GM06990 (cell line): ENCODE measurements around the gene LIPA.
A peak's percentile ranks its signal among the peaks of the same experiment; 100 is the strongest.

Experiments used
- DNase-seq: peaks from one replicate; pipeline ENCODE4 v3.0.0-alpha.2; 2011; ENCODE audit not compliant: insufficient read length; ENCODE audit errors: extremely low read depth
- H3K27me3 ChIP-seq: replicated peaks from 2 replicates; pipeline ENCODE4 v1.6.0; 2011; ENCODE audit warnings: low read length; ENCODE audit not compliant: control insufficient read depth, insufficient read depth
- H3K36me3 ChIP-seq: 2 replicates; pipeline ENCODE4 v1.5.1; 2011; ENCODE audit warnings: low read length; ENCODE audit not compliant: control insufficient read depth, insufficient read depth
- H3K4me3 ChIP-seq: replicated peaks from 2 replicates; pipeline ENCODE4 v1.5.1; 2011; ENCODE audit warnings: low read depth, mild to moderate bottlenecking, control low read depth, low read length
- TF ChIP-seq, protein P1 (sequence below): IDR thresholded peaks from 2 replicates; pipeline ENCODE4 v1.5.1; 2011; ENCODE audit warnings: low read length, control low read depth, mild to moderate bottlenecking, inconsistent platforms; ENCODE audit not compliant: insufficient read depth, poor library complexity, severe bottlenecking

Gene LIPA

DNA sequence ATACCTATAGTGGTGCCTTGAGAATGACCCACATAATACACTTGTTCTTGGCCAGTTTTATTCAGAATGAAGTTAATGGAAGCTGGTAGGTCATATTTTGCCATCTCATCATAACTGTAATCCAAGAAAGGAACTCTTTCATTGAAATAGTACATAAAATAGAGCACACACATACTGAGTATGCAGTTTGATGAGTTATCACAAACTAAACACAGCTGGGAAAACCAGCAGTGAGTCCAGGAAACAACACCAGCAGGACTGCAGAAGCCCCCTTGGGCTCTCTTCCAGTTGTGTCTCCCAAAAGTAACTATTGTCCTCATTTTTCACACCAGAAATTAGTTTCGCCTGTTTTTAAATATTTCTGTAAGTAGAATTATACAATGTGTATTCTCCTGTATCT lies 24.7 kb downstream of the LIPA start:
- DNase-seq = no peak
- TF ChIP-seq, protein P1, sequence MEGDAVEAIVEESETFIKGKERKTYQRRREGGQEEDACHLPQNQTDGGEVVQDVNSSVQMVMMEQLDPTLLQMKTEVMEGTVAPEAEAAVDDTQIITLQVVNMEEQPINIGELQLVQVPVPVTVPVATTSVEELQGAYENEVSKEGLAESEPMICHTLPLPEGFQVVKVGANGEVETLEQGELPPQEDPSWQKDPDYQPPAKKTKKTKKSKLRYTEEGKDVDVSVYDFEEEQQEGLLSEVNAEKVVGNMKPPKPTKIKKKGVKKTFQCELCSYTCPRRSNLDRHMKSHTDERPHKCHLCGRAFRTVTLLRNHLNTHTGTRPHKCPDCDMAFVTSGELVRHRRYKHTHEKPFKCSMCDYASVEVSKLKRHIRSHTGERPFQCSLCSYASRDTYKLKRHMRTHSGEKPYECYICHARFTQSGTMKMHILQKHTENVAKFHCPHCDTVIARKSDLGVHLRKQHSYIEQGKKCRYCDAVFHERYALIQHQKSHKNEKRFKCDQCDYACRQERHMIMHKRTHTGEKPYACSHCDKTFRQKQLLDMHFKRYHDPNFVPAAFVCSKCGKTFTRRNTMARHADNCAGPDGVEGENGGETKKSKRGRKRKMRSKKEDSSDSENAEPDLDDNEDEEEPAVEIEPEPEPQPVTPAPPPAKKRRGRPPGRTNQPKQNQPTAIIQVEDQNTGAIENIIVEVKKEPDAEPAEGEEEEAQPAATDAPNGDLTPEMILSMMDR = no peak
- Histone ChIP-seq H3K27me3 (no peaks in the 10 kb centered on the region), H3K36me3 (peaks cover 6% of the 10 kb centered on the region), H3K4me3 (no peak overlapping the region)

DNA sequence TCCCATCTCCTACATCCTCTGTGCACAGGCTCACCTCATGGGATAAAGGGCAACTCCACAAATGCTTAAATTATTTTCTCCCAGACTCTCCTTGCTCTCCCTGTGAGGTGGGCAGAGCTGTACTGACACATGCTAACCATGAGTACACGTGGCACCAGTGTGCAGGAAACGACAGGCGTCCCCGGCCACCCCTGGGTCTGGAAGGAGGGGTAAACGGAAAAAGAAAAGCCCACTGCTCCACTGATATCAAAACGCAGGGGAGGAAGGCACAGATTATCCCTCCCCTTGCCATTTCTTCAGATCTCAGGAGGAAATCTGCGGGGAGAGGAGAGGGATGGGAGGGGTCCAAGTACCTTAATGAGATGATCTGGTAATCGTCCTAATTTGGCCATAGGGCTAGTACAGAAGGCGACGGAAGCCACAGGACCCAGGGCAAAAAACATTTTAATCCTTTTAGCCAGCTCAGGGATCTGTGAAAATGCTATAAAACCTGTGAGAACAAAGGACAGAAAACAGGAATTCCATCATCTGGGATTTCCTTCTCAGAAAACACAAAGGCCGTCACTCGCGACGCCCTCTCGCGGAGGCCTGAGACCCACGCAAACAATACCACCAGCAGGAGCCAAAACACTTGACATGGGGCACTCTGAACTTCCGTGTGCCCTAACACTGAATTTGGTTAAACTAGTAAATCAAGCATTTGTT lies 26.7 kb downstream of the LIPA start:
- H3K27me3 ChIP-seq = no peaks in the 10 kb centered on the region
- TF ChIP-seq, protein P1 = no peak
- H3K4me3 ChIP-seq = no peak overlapping the region
- no peak for DNase-seq
- peaks cover 8% of the 10 kb centered on the region for H3K36me3 ChIP-seq

DNA sequence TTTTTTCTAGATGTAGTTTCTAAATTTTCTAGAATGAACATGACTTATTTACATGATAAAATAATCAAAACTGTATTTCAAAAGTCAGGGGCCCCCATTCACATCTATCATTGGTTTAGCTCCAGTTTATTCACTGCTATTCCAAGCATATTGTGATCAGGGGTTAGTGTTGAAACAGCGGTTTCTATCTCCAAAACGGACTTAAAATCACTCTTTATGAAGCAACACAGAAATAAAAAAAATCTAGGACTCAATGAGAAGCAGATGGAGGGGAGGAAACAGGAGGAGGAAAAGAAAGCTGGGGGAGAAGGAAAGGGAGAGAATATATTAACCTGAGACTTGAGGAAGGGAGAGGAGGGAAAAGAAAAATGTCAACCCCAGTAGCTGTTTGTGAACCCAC lies 29.7 kb downstream of the LIPA start:
- TF ChIP-seq, protein P1 = no peak
- Histone ChIP-seq H3K36me3 (peaks cover 6% of the 10 kb centered on the region), H3K27me3 (no peaks in the 10 kb centered on the region), H3K4me3 (no peak overlapping the region)
- DNase-seq = no peak

DNA sequence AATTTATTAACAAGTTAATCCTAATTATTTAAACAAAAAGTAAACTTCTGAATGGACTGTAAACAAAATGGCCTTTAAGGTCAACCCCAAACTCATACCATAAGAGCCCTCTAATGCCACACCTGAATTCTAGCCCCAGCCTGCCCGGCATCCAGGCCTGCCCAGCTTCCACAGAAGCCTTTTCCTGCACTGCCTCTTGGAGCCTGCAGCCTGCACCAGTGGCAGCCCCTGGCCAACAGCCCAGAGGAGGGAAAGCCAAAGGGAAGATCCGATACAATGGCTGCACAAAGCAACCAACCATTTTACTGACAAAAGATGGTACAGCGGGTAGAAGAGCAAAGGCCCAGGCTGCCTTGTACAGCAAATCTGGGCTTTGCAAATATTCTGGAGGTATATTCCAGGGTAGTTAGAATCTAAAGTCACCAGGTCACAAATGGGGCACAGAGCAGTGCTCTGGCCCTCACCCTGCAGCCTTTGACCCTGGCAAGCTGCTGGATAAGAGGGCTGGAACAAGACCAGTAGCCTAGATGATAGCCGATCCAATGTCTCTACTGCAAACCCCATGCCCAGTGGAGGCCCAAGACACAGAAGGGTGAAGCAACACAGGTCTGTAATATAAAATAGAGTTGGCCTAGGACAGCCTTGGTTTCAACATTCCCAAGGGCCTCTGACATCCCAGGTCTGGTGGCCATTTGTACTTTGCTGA lies 31.9 kb downstream of the LIPA start:
- TF ChIP-seq, protein P1 = no peak
- no peak for DNase-seq
- Histone ChIP-seq H3K4me3 (no peak overlapping the region), H3K36me3 (peaks cover 4% of the 10 kb centered on the region), H3K27me3 (no peaks in the 10 kb centered on the region)

DNA sequence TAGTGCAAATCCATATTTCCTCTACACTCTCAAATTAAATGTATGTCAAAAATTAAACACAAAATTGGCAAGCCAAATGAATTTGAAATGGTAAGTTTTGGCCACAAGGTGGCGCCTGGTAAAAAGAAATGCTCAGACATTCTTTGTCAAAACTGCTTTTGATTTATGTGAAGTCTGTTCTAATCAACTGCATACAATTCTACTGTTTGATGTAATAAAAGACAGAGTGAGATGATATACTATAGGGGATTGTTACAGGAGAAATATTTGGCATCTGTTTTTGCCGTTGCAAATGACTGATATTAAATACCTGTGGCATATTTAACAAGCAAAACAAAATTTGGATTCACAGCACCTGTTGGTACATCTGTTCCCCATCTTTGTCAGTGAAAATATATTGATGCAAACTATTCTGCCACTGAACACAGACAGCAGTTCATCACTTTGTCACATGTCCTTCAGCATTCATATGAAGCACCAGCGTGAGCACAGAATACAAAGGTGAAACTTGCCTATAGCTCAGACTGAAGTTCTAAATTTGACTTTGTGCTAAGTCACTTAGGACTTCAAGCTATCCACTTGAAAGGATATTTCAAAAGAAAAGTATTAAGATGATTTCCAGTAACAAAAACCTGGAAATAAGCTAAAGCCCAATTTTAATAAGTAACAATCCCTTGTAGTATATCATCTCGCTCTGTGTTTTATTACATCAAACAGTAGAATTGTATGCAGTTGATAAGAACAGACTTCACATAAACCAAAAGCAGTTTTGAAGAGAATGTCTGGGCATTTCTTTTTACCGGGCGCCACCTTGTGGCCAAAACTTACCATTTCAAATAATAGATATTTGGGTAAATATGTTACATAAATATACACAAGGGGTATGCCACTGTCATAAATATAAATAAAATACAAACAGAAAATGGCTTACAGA lies 34.3 kb downstream of the LIPA start:
- Histone ChIP-seq H3K4me3 (no peak overlapping the region), H3K36me3 (peaks cover 3% of the 10 kb centered on the region), H3K27me3 (no peaks in the 10 kb centered on the region)
- DNase-seq = peak; percentile 29
- TF ChIP-seq, protein P1 = peak; percentile 66
